ENCODE results near the gene KCNMA1.

The KCNMA1 gene

GRCh38 chr10:77263700-77264099, 373.9 kb downstream of the KCNMA1 start:
- in situ Hi-C loops (cut with MboI; ENCODE audit: low sequenced_read_pairs), result no loop called here

- in situ Hi-C loops (cut with MboI; ENCODE audit: low sequenced_read_pairs), result no loop called here
Observed at GRCh38 chr10:77261146-77261545, 376.5 kb downstream of the KCNMA1 start.

- in situ Hi-C loops (cut with MboI; ENCODE audit: low sequenced_read_pairs), result no loop called here
Observed at GRCh38 chr10:77259171-77259874, 378.3 kb downstream of the KCNMA1 start.

GRCh38 chr10:77256346-77256745, 381.3 kb downstream of the KCNMA1 start:
- in situ Hi-C loops (cut with MboI; ENCODE audit: low sequenced_read_pairs), result no loop called here

GRCh38 chr10:77253556-77254064, 384.0 kb downstream of the KCNMA1 start:
- in situ Hi-C loops (cut with MboI; ENCODE audit: low sequenced_read_pairs), result no loop called here

- in situ Hi-C loops (cut with MboI; ENCODE audit: low sequenced_read_pairs), result no loop called here
Observed at GRCh38 chr10:77253147-77253545, 384.5 kb downstream of the KCNMA1 start.

GRCh38 chr10:77252380-77253146, 385.0 kb downstream of the KCNMA1 start:
- in situ Hi-C loops (cut with MboI; ENCODE audit: low sequenced_read_pairs), result no loop called here

- in situ Hi-C loops (cut with MboI; ENCODE audit: low sequenced_read_pairs), result no loop called here
Observed at GRCh38 chr10:77251297-77252013, 386.2 kb downstream of the KCNMA1 start.

GRCh38 chr10:77249901-77250459, 387.6 kb downstream of the KCNMA1 start:
- in situ Hi-C loops (cut with MboI; ENCODE audit: low sequenced_read_pairs), result no loop called here

GRCh38 chr10:77248104-77248790, 389.4 kb downstream of the KCNMA1 start:
- in situ Hi-C loops (cut with MboI; ENCODE audit: low sequenced_read_pairs), result no loop called here

- in situ Hi-C loops (cut with MboI; ENCODE audit: low sequenced_read_pairs), result no loop called here
Observed at GRCh38 chr10:77247031-77247990, 390.3 kb downstream of the KCNMA1 start.

GRCh38 chr10:77245953-77246352, 391.7 kb downstream of the KCNMA1 start:
- in situ Hi-C loops (cut with MboI; ENCODE audit: low sequenced_read_pairs), result no loop called here

GRCh38 chr10:77244746-77245145, 392.9 kb downstream of the KCNMA1 start:
- in situ Hi-C loops (cut with MboI; ENCODE audit: low sequenced_read_pairs), result no loop called here

- in situ Hi-C loops (cut with MboI; ENCODE audit: low sequenced_read_pairs), result no loop called here
Observed at GRCh38 chr10:77244286-77244685, 393.3 kb downstream of the KCNMA1 start.

GRCh38 chr10:77241350-77241725, 396.3 kb downstream of the KCNMA1 start:
- in situ Hi-C loops (cut with MboI; ENCODE audit: low sequenced_read_pairs), result no loop called here

GRCh38 chr10:77240706-77241349, 396.8 kb downstream of the KCNMA1 start:
- in situ Hi-C loops (cut with MboI; ENCODE audit: low sequenced_read_pairs), result no loop called here

- in situ Hi-C loops (cut with MboI; ENCODE audit: low sequenced_read_pairs), result no loop called here
Observed at GRCh38 chr10:77240041-77240652, 397.5 kb downstream of the KCNMA1 start.

- in situ Hi-C loops (cut with MboI; ENCODE audit: low sequenced_read_pairs), result no loop called here
Observed at GRCh38 chr10:77237120-77237519, 400.5 kb downstream of the KCNMA1 start.

GRCh38 chr10:77236700-77237099, 400.9 kb downstream of the KCNMA1 start:
- in situ Hi-C loops (cut with MboI; ENCODE audit: low sequenced_read_pairs), result no loop called here

All from HL-60/S4 treated with retinoic acid at 250 ng/mL for 4 days and 3 days (cell line).